Measurements from ENCODE around the gene CIB1.

- TF ChIP-seq CTCF (IDR thresholded peaks at IDR 0.05) (no peak), POLR2AphosphoS5 (IDR thresholded peaks at IDR 0.05) (no peak)
These were observed 33.1 kb downstream of the CIB1 start for GRCh38 chr15:90200534-90201129.

All from breast epithelium (tissue), 3 donors.